Ishikawa (cell line): Measurements from ENCODE around the gene EIF3A.

Experiments
- CEBPB ChIP-seq: IDR thresholded peaks from 2 replicates; pipeline ENCODE4 v1.6.1; 2012
- CREB1 ChIP-seq: IDR thresholded peaks from 2 replicates; pipeline ENCODE4 v1.6.1; 2012; ENCODE audit warnings: low read depth
- EGR1 ChIP-seq: IDR thresholded peaks from 2 replicates; pipeline ENCODE4 v1.6.1; 2012
- EP300 ChIP-seq: IDR thresholded peaks from 2 replicates; pipeline ENCODE4 v1.6.1; 2012; ENCODE audit warnings: borderline replicate concordance
- FOXM1 ChIP-seq: IDR thresholded peaks from 2 replicates; pipeline ENCODE4 v1.6.1; 2012; ENCODE audit warnings: low read depth, borderline replicate concordance
- MAX ChIP-seq: IDR thresholded peaks from 2 replicates; pipeline ENCODE4 v1.6.1; 2012
- NFIC ChIP-seq: IDR thresholded peaks from 2 replicates; pipeline ENCODE4 v1.6.1; 2012
- RAD21 ChIP-seq: IDR thresholded peaks from 2 replicates; pipeline ENCODE4 v1.6.1; 2012; ENCODE audit warnings: low read depth
- REST ChIP-seq: IDR thresholded peaks from 2 replicates; pipeline ENCODE4 v1.6.1; 2012; ENCODE audit warnings: low read depth, mild to moderate bottlenecking
- TAF1 ChIP-seq: IDR thresholded peaks from 2 replicates; pipeline ENCODE4 v1.6.1; 2012; ENCODE audit warnings: low read depth, mild to moderate bottlenecking
- TCF12 ChIP-seq: IDR thresholded peaks from 2 replicates; pipeline ENCODE4 v1.6.1; 2012; ENCODE audit warnings: low read depth
- TEAD4 ChIP-seq: IDR thresholded peaks from 2 replicates; pipeline ENCODE4 v1.6.1; 2012
- USF1 ChIP-seq: IDR thresholded peaks from 2 replicates; pipeline ENCODE4 v1.6.1; 2012
- YY1 ChIP-seq: IDR thresholded peaks from 2 replicates; pipeline ENCODE4 v1.6.1; 2012; ENCODE audit warnings: low read depth
- ZBTB7A ChIP-seq: IDR thresholded peaks from 2 replicates; pipeline ENCODE4 v1.6.1; 2012; ENCODE audit warnings: low read depth

The EIF3A gene

GRCh38 chr10:119025776-119026175 lies 54.8 kb downstream of the EIF3A start:
- no peak for TF ChIP-seq USF1
- TF ChIP-seq ZBTB7A, result no peak
- TF ChIP-seq YY1, result no peak
- TF ChIP-seq RAD21, result no peak

DNA sequence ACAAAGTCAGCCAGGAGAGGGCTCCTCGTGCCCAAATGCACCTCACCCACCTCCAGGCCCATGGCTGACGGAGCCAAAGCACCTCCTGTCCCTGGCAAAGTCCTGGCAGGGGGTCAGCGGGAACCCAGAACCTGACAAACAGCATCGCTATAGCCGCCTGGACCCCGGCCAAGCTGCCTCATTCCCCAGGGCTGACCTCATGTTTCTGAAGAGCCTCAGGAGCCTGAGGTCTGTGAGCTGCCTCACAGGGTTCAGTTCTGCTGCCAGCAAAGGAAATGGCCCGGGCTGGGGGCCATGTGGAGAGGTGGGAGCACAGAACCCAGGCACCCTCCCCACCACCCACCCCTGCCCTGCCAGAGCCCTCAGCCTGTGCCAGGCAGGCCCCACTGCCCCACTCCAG lies 55.3 kb downstream of the EIF3A start:
- TF ChIP-seq TCF12 (peak; percentile 88), NFIC (peak; percentile 99), REST (no peak), CEBPB (no peak), ZBTB7A (no peak), EP300 (peak; percentile 71; the same call in 1 of the 2 replicates), TAF1 (no peak), EGR1 (no peak), TEAD4 (peak; percentile 90), RAD21 (peak; percentile 48), USF1 (peak; percentile 32), YY1 (peak; percentile 79), CREB1 (no peak), MAX (peak; percentile 89), FOXM1 (no peak; the same call in 1 of the 2 replicates)

GRCh38 chr10:119024882-119025281 lies 55.7 kb downstream of the EIF3A start:
- TF ChIP-seq YY1 (no peak), ZBTB7A (0 out of 2 replicates have a peak, but pooled peaks have one; percentile 42), EP300 (no peak)

DNA sequence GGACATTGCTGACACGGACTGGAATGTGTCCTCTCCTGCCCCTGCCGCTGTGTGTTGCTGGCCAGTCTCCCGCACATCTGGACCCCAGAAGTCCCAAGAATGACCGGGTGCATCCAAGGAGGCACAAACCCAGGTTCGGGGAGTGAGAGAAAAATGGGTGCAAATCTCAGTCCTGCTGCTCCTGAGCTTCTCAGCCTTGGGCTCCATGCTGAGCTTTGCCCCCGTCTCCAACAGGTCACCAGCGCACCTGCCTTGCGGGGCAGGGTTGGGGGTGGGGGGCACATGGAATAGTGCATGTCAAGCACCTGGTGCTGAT lies 57.1 kb downstream of the EIF3A start:
- no peak for TF ChIP-seq CREB1
- no peak for TF ChIP-seq TAF1
- TF ChIP-seq RAD21, result no peak
- TF ChIP-seq CEBPB, result no peak
- TF ChIP-seq ZBTB7A, result no peak
- TF ChIP-seq TEAD4, result no peak
- TF ChIP-seq TCF12, result no peak
- no peak for TF ChIP-seq USF1
- no peak for TF ChIP-seq NFIC
- no peak for TF ChIP-seq EP300
- TF ChIP-seq YY1, result no peak
- TF ChIP-seq FOXM1, result no peak
- TF ChIP-seq REST, result no peak

DNA sequence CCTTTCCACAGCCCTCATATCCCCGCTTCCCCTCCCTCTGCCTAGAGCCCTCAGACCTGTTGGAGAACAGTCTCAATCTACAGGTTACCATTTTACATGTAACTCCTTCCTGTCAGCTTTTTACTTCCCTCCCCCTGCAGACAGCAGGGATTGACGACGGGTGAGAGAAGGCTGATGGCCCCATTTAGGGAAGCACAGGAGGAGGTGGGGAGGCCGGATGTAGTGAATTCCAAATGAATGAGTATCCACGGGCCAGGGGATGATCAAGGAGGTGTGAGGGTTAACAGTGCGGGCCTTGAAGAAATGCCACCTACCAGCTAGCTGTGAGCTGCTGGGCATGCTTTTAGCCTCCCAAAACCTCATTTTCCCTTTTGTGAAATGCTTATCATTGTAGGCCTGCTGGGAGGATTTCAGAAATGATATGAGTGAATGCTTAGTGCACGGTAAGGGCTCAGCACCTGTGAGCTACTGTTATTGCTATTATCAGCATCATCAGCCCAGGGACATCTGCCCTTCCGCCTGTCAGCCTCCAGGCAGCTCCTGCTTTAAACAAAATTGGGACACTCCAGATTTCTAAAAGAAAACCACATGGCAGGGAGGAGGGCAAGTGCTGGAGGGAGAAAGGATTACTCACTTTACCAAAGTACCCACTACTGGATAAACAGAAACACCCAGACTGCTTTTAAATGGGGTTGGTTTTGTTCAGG lies 57.6 kb downstream of the EIF3A start:
- TF ChIP-seq MAX (peak; percentile 45; the same call in 1 of the 2 replicates), REST (no peak), TEAD4 (0 out of 2 replicates have a peak, but pooled peaks have one; percentile 21)
